GM12874 (cell line): ENCODE measurements around the gene EXTL1.

Experiments
- CTCF ChIP-seq: IDR thresholded peaks from 2 replicates; pipeline ENCODE4 v1.5.1; 2011; ENCODE audit warnings: low read depth, mild to moderate bottlenecking, control low read depth, low read length, moderate library complexity; ENCODE audit not compliant: insufficient read depth

EXTL1 gene

GRCh38 chr1:25985670-25986069 lies 35.9 kb upstream of the EXTL1 start:
- TF ChIP-seq CTCF, result no peak

GRCh38 chr1:25987951-25988350 lies 33.6 kb upstream of the EXTL1 start:
- no peak for TF ChIP-seq CTCF

DNA sequence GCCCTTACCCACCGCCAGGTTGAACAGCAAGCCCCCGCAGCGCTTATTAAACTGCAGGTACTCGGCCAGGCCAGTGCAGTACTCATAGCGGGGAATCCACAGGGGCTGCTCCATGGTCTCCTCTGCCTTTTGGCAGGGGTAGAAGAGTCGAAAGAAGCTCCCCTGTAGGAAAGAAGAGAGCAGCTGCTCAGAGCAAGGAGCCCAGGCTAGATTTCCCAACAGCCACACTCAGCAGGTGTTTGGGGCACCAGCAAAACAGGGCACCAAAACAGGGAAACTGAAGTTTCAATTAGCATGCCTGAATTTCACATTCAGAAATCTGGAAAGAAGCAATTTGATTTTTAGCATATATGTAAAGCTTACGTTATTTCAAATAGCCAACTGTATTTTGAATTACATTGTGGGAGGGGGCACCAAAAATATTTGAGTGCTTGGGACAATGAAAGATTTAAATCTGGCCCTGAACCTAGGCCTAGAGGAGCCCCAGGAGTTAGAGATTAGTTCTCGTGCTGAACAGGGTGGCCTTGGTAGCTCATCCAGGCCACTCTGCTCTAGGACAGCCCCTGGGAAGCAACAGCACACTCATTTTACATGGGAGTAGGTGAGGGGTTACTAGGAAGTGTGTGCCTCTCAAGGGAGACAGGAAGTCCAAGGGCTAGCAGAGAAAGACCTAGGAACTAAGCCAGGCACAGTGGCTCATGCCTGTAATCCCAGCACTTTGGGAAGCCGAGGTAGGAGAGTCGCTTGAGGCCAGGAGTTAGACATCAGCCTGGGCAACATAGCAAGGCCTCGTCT lies 31.9 kb upstream of the EXTL1 start:
- TF ChIP-seq CTCF, result no peak

DNA sequence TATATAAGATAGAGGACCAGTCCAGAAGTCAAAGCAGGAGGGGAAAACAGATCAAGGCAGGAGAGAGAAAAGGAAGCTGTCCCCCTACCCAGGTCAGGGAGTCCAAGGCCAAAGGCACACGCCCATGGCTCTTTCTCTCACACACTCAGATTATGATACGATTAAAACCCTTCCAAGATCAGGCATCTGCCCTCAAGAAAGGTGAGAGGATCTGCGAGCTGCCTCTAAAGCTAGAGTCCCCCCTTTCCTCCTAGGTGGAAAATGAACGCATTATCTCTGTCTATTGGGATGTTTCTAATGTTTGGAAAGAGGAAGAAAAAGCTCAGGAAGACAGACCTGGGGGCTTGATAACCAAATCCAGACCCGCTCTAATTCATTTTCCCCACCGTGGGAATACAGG lies 31.3 kb upstream of the EXTL1 start:
- no peak for TF ChIP-seq CTCF

GRCh38 chr1:25990702-25991395 lies 30.7 kb upstream of the EXTL1 start:
- no peak for TF ChIP-seq CTCF

DNA sequence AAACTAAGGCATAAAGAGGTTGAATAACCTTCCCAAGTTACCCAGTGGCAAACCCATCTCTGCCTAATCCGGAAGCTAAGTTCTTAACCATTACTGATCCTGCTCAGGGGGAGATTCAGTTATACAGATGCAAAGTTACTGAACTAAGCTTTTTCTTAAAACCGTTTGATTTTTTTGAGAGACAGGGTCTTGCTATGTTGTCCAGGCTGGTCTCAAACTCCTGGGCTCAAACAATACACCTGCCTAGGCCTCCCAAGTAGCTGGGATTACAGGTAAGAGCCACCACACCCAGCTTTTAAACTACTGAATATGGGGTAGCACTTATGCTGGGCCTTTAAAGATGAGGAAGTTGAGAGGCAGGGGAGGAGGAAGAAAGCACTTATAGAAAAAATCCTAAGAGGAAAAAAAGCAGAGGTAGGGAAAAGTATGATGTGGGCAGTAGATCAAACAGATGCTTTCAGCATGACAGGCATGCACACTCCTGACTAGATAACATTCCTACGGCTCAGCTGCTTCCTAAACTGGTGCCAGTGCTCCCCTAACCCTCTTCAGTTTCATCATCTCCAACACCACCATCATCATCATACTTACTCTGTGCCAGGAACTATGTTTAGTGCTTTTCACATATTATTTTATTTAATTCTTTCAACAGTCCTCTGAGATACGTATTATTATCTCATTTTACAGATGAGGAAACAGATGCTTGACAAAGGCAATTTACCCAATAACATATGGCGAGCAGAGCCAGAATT lies 29.5 kb upstream of the EXTL1 start:
- TF ChIP-seq CTCF, result no peak

GRCh38 chr1:25992689-25993171 lies 28.8 kb upstream of the EXTL1 start:
- TF ChIP-seq CTCF, result no peak
